H54 (cell line): ENCODE results near the gene HDGF.

Experiments
- DNase-seq: peaks from one replicate; pipeline ENCODE4 v3.0.0; 2011; ENCODE audit warnings: low spot score, mixed read lengths; ENCODE audit not compliant: insufficient read length
- FAIRE-seq: peaks from 3 replicates; lab custom pipeline; 2011; peaks lifted over from hg19 to GRCh38; lab: Jason Lieb, UNC
- POLR2A ChIP-seq: IDR thresholded peaks from 2 replicates; pipeline ENCODE4 v1.6.1; 2011; ENCODE audit warnings: low read depth, mild to moderate bottlenecking, low read length

Gene HDGF

GRCh38 chr1:156751451-156751756, at the start of gene HDGF:
Gene HDGF (minus strand): TSS chr1:156751675. CDS start chr1:156751429, 246 bp downstream.
- DNase-seq (no peak), FAIRE-seq (no peak)
- no peak for TF ChIP-seq POLR2A

- no peak for TF ChIP-seq POLR2A
- FAIRE-seq (no peak), DNase-seq (no peak)
Observed at GRCh38 chr1:156797212-156797871, 45.9 kb upstream of the HDGF start.

GRCh38 chr1:156796340-156797097, 45.0 kb upstream of the HDGF start:
- DNase-seq = no peak
- TF ChIP-seq POLR2A = no peak
- no peak for FAIRE-seq

- DNase-seq (no peak), FAIRE-seq (no peak)
- no peak for TF ChIP-seq POLR2A
Observed at GRCh38 chr1:156795787-156796186, 44.3 kb upstream of the HDGF start.

GRCh38 chr1:156795374-156795733, 43.9 kb upstream of the HDGF start:
- TF ChIP-seq POLR2A = no peak
- FAIRE-seq (no peak), DNase-seq (no peak)

- DNase-seq (no peak), FAIRE-seq (no peak)
Observed at GRCh38 chr1:156794506-156795373, 43.3 kb upstream of the HDGF start.

GRCh38 chr1:156789621-156790318, 38.3 kb upstream of the HDGF start:
- no peak for TF ChIP-seq POLR2A
- DNase-seq (no peak), FAIRE-seq (no peak)

More at GRCh38 chr1:156794506-156795373, 43.3 kb upstream of the HDGF start:
- no peak for TF ChIP-seq POLR2A

GRCh38 chr1:156788136-156788535, 36.7 kb upstream of the HDGF start:
- TF ChIP-seq POLR2A = no peak
- no peak for DNase-seq
- FAIRE-seq = no peak

- DNase-seq (no peak), FAIRE-seq (no peak)
- TF ChIP-seq POLR2A = no peak
Observed at GRCh38 chr1:156786640-156787039, 35.2 kb upstream of the HDGF start.

GRCh38 chr1:156785458-156785857, 34.0 kb upstream of the HDGF start:
- FAIRE-seq (no peak), DNase-seq (no peak)
- TF ChIP-seq POLR2A = no peak

GRCh38 chr1:156781585-156782186, 30.2 kb upstream of the HDGF start:
- FAIRE-seq (no peak), DNase-seq (no peak)
- TF ChIP-seq POLR2A = no peak

GRCh38 chr1:156777573-156777972, 26.1 kb upstream of the HDGF start:
- no peak for FAIRE-seq
- TF ChIP-seq POLR2A = no peak
- no peak for DNase-seq

GRCh38 chr1:156776942-156777341, 25.5 kb upstream of the HDGF start:
- no peak for TF ChIP-seq POLR2A
- DNase-seq (no peak), FAIRE-seq (no peak)
